Loucy (cell line): ENCODE measurements around the gene FRAT1.
"Not testable (repeated sequence)": the region's sequence is repeated elsewhere in the genome, so short reads cannot be mapped to it uniquely, and the experiment has no call there.

Source experiments
- H2AFZ ChIP-seq: fragments of 200-600 bp; sonication (generic); 2 replicates; pipeline ENCODE4 v1.6.0; 2016; ENCODE audit warnings: antibody characterized with exemption, mild to moderate bottlenecking, low read length, moderate library complexity
- H3F3A ChIP-seq: fragments of 200-600 bp; 2 replicates; pipeline ENCODE4 v1.6.0; 2016; ENCODE audit warnings: antibody characterized with exemption, low read depth, mild to moderate bottlenecking
- H3K27me3 ChIP-seq: fragments of 200-600 bp; sonication (generic); 2 replicates; pipeline ENCODE4 v1.6.1; 2014; ENCODE audit warnings: low read length, mild to moderate bottlenecking; ENCODE audit not compliant: insufficient read depth, poor library complexity, severe bottlenecking
- H3K36me3 ChIP-seq: fragments of 200-600 bp; sonication (generic); 2 replicates; pipeline ENCODE4 v1.6.1; 2016; ENCODE audit warnings: low read length; ENCODE audit not compliant: insufficient read depth
- H3K4me1 ChIP-seq: fragments of 200-600 bp; sonication (generic); 2 replicates; pipeline ENCODE4 v1.5.1; 2014; ENCODE audit warnings: low read length, mild to moderate bottlenecking; ENCODE audit not compliant: insufficient read depth, poor library complexity, severe bottlenecking
- H3K4me2 ChIP-seq: fragments of 200-600 bp; sonication (generic); 2 replicates; pipeline ENCODE4 v1.6.0; 2014; ENCODE audit warnings: antibody characterized with exemption, low read length, low read depth, mild to moderate bottlenecking; ENCODE audit not compliant: poor library complexity, severe bottlenecking
- H3K4me3 ChIP-seq: fragments of 200-600 bp; sonication (generic); 2 replicates; pipeline ENCODE4 v1.5.1; 2014; ENCODE audit warnings: low read length, mild to moderate bottlenecking, mixed read lengths; ENCODE audit not compliant: poor library complexity, severe bottlenecking
- H3K79me2 ChIP-seq: fragments of 200-600 bp; sonication (generic); 2 replicates; pipeline ENCODE4 v1.6.1; 2014; ENCODE audit warnings: low read length; ENCODE audit not compliant: insufficient read depth
- H3K9ac ChIP-seq: fragments of 200-600 bp; sonication (generic); 2 replicates; pipeline ENCODE4 v1.6.0; 2014; ENCODE audit warnings: mild to moderate bottlenecking, low read depth, low read length, moderate library complexity; ENCODE audit not compliant: poor library complexity, severe bottlenecking
- H3K9me2 ChIP-seq: fragments of 200-600 bp; sonication (generic); replicated peaks from 2 replicates; pipeline ENCODE4 v1.6.1; 2016; ENCODE audit warnings: low read depth, low read length, mixed read lengths
- H3K9me3 ChIP-seq: fragments of 200-600 bp; sonication (generic); 2 replicates; pipeline ENCODE4 v1.6.1; 2014; ENCODE audit warnings: mild to moderate bottlenecking, antibody characterized with exemption, low read length, low read depth; ENCODE audit not compliant: insufficient read depth
- H4K20me1 ChIP-seq: fragments of 200-600 bp; sonication (generic); 2 replicates; pipeline ENCODE4 v1.6.0; 2014; ENCODE audit warnings: antibody characterized with exemption, low read length, mild to moderate bottlenecking; ENCODE audit not compliant: insufficient read depth, poor library complexity, severe bottlenecking
- CTCF ChIP-seq: fragments of 200-600 bp; sonication (generic); conservative IDR thresholded peaks from 2 replicates; pipeline ENCODE4 v1.5.1; 2014; ENCODE audit warnings: mild to moderate bottlenecking, antibody characterized with exemption, low read length
- EZH2phosphoT487 ChIP-seq: fragments of 200-600 bp; IDR thresholded peaks from 2 replicates; pipeline ENCODE4 v1.6.1; 2018; ENCODE audit warnings: antibody characterized with exemption, mild to moderate bottlenecking, moderate library complexity, borderline replicate concordance

Gene FRAT1

GRCh38 chr10:97279121-97279815, 39.8 kb upstream of the FRAT1 start:
- H3K4me3 ChIP-seq, result no peak overlapping the region
- H3K9me2 ChIP-seq, result no peaks in the 10 kb centered on the region
- no peak overlapping the region for H3K4me2 ChIP-seq
- H3K9ac ChIP-seq, result no peak overlapping the region
- peaks cover 21% of the 10 kb centered on the region for H3K4me1 ChIP-seq
- no peaks in the 10 kb centered on the region for H3K27me3 ChIP-seq
- TF ChIP-seq EZH2phosphoT487 (no peak), CTCF (no peak)
- peaks cover 42% of the 10 kb centered on the region; the same call in 1 of the 2 replicates for H3K79me2 ChIP-seq
- H2AFZ ChIP-seq, result no peak overlapping the region
- H3F3A ChIP-seq, result peaks cover 9% of the 10 kb centered on the region; the same call in 1 of the 2 replicates
- no peaks in the 10 kb centered on the region for H3K36me3 ChIP-seq
- H3K9me3 ChIP-seq, result no peaks in the 10 kb centered on the region
- H4K20me1 ChIP-seq, result peaks cover 16% of the 10 kb centered on the region

GRCh38 chr10:97280783-97281182, 38.3 kb upstream of the FRAT1 start:
- Histone ChIP-seq H2AFZ (no peak overlapping the region), H3K9me2 (no peaks in the 10 kb centered on the region), H3K4me2 (no peak overlapping the region), H3F3A (peaks cover 9% of the 10 kb centered on the region; the same call in 1 of the 2 replicates), H3K4me3 (no peak overlapping the region), H3K36me3 (no peaks in the 10 kb centered on the region), H3K27me3 (no peaks in the 10 kb centered on the region), H3K79me2 (peaks cover 43% of the 10 kb centered on the region; the same call in 1 of the 2 replicates), H3K4me1 (peaks cover 18% of the 10 kb centered on the region), H3K9ac (no peak overlapping the region), H4K20me1 (peaks cover 16% of the 10 kb centered on the region), H3K9me3 (no peaks in the 10 kb centered on the region)
- TF ChIP-seq EZH2phosphoT487, result no peak

GRCh38 chr10:97290076-97290475, 29.0 kb upstream of the FRAT1 start:
- Histone ChIP-seq H3K4me1 (peaks cover 16% of the 10 kb centered on the region), H3K79me2 (peaks cover 54% of the 10 kb centered on the region), H3K4me3 (peak overlapping the region; percentile 83), H3K4me2 (peak overlapping the region; percentile 81)
- H3K27me3 ChIP-seq, H4K20me1 ChIP-seq, H3K9me3 ChIP-seq, H3K36me3 ChIP-seq, H3K9me2 ChIP-seq, H3K9ac ChIP-seq, H3F3A ChIP-seq, H2AFZ ChIP-seq: not testable (repeated sequence)

- peaks cover 16% of the 10 kb centered on the region for H3K4me1 ChIP-seq
- H3K36me3 ChIP-seq, H3K9me2 ChIP-seq, H3K9me3 ChIP-seq, H3F3A ChIP-seq, H2AFZ ChIP-seq, H4K20me1 ChIP-seq, H3K27me3 ChIP-seq: not testable (repeated sequence)
- H3K9ac ChIP-seq, result peak overlapping the region; percentile 90
- peak overlapping the region; percentile 81 for H3K4me2 ChIP-seq
- H3K4me3 ChIP-seq, result peak overlapping the region; percentile 83
- peaks cover 51% of the 10 kb centered on the region for H3K79me2 ChIP-seq
These were observed 28.3 kb upstream of the FRAT1 start for GRCh38 chr10:97290576-97291356.
